GM23248 (cell line): Measurements from ENCODE around the gene NKAIN4. TPM values are rescaled to one million over a fixed set of nuclear protein-coding genes. Genes with fewer than 3 reads are reported as not detected.

Experiments
- DNase-seq: peaks from one replicate; pipeline ENCODE4 v3.0.0-alpha.2; 2015
- H2AFZ ChIP-seq: fragments of 200-600 bp; sonication (generic); 2 replicates; pipeline ENCODE4 v1.6.1; 2016; ENCODE audit warnings: antibody characterized with exemption
- H3F3A ChIP-seq: fragments of 200-600 bp; sonication (generic); 2 replicates; pipeline ENCODE4 v1.6.1; 2016; ENCODE audit warnings: mild to moderate bottlenecking, antibody characterized with exemption, mixed run types; ENCODE audit not compliant: insufficient read depth
- H3K27ac ChIP-seq: fragments of 200-600 bp; sonication (generic); 2 replicates; pipeline ENCODE4 v1.5.1; 2016; ENCODE audit warnings: mild to moderate bottlenecking
- H3K27me3 ChIP-seq: fragments of 200-600 bp; sonication (generic); replicated peaks from 2 replicates; pipeline ENCODE4 v1.6.1; 2016; ENCODE audit warnings: mild to moderate bottlenecking; ENCODE audit not compliant: insufficient read depth
- H3K36me3 ChIP-seq: fragments of 200-600 bp; sonication (generic); 2 replicates; pipeline ENCODE4 v1.6.1; 2016; ENCODE audit warnings: low read depth, mild to moderate bottlenecking
- H3K4me1 ChIP-seq: fragments of 200-600 bp; sonication (generic); 2 replicates; pipeline ENCODE4 v1.6.1; 2016; ENCODE audit warnings: mild to moderate bottlenecking; ENCODE audit not compliant: insufficient read depth
- H3K4me2 ChIP-seq: fragments of 200-600 bp; sonication (generic); one replicate; pipeline ENCODE4 v1.6.1; 2016; ENCODE audit warnings: mild to moderate bottlenecking; ENCODE audit not compliant: unreplicated experiment
- H3K4me3 ChIP-seq: fragments of 200-600 bp; sonication (generic); 2 replicates; pipeline ENCODE4 v1.5.1; 2016; ENCODE audit warnings: mild to moderate bottlenecking
- H3K79me2 ChIP-seq: fragments of 200-600 bp; sonication (generic); 2 replicates; pipeline ENCODE4 v1.6.1; 2016; ENCODE audit warnings: mild to moderate bottlenecking; ENCODE audit not compliant: insufficient read depth
- H3K9ac ChIP-seq: fragments of 200-600 bp; sonication (generic); 2 replicates; pipeline ENCODE4 v1.6.1; 2016; ENCODE audit warnings: mild to moderate bottlenecking
- H3K9me2 ChIP-seq: fragments of 200-600 bp; sonication (generic); 2 replicates; pipeline ENCODE4 v1.6.1; 2016; ENCODE audit warnings: mixed run types, mild to moderate bottlenecking, moderate library complexity; ENCODE audit not compliant: insufficient read depth
- H3K9me3 ChIP-seq: fragments of 200-600 bp; sonication (generic); one replicate; pipeline ENCODE4 v1.6.1; 2017; ENCODE audit warnings: low read depth
- H4K20me1 ChIP-seq: fragments of 200-600 bp; sonication (generic); 2 replicates; pipeline ENCODE4 v1.6.0; 2016; ENCODE audit not compliant: insufficient read depth
- EZH2 ChIP-seq: fragments of 200-600 bp; sonication (generic); IDR thresholded peaks from 2 replicates; pipeline ENCODE4 v1.6.1; 2018; ENCODE audit warnings: antibody characterized with exemption, mild to moderate bottlenecking; ENCODE audit not compliant: insufficient read depth, poor library complexity, severe bottlenecking
- EZH2phosphoT487 ChIP-seq: fragments of 200-600 bp; sonication (generic); IDR thresholded peaks from 2 replicates; pipeline ENCODE4 v1.6.1; 2018; ENCODE audit warnings: antibody characterized with exemption, moderate library complexity, mild to moderate bottlenecking, low read depth; ENCODE audit not compliant: insufficient read depth
- WGBS, 2 experiments: methylation state at CpG; one replicate each; pipeline ENCODE4 v1.1.6; 2015 to 2017; ENCODE audit warnings: low lambda C conversion rate in 2 of 2, low coverage in 1 of 2; ENCODE audit errors: missing lambda C conversion rate in 2 of 2; 5-methylcytosine and 5-hydroxymethylcytosine counted together
- in situ Hi-C: fragments of 300-500 bp; cut with MboI; formaldehyde crosslinking; loops from 2 replicates; pipeline ENCODE4 v1.15.0; 2020
- polyA plus RNA-seq: library from polyadenylated mRNA; unstranded; fragments of >200 nt; fragmentation: Nextera tagmentation; extraction: Ambion mirVana; gene quantifications from 2 replicates; pipeline ENCODE4 v1.2.1, GENCODE V29; 2016
- total RNA-seq: library from RNA; depleted of rRNA; stranded (reverse); fragments of >200 nt; shearing (Covaris generic); gene quantifications from 2 replicates; pipeline ENCODE4 v1.2.3, GENCODE V29; 2014

The NKAIN4 gene
- total and polyA plus RNA-seq, 2 experiments from 2014 or later, result not detected

DNA sequence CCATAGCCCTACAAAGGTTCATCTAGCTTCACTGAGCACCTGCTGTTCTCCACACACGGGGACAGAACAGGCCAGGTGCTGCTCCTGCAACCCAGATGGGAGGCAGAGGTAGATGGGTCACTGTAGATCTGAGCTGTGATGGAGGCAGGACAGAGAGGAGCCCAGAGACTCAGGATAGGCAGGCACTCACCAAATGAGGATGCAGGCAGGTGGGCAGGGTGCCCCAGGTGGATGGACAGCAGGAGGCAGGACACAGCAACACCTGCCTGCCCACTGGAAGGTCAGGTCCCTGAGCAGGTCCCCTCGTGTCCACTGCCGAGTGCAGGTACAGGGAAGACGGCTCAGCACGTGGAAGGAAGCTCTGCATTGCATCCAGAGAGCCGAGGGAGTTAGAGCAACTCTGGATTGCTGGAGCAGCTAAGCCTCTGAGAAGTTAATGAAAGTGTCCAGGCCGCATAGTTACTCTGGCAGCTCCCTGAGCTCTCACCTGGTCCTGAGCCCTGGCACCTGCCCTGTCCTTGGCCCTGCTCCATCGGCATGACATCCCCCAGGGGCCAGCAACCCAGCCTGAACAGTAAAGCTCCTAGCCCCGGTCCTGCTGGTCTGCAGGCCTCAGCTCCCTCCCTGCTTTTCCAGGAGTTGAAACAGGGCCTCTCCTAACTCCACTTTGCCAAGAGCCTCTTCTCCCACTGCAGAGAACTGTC lies 33.4 kb downstream of the NKAIN4 start:
- TF ChIP-seq EZH2phosphoT487, result no peak

DNA sequence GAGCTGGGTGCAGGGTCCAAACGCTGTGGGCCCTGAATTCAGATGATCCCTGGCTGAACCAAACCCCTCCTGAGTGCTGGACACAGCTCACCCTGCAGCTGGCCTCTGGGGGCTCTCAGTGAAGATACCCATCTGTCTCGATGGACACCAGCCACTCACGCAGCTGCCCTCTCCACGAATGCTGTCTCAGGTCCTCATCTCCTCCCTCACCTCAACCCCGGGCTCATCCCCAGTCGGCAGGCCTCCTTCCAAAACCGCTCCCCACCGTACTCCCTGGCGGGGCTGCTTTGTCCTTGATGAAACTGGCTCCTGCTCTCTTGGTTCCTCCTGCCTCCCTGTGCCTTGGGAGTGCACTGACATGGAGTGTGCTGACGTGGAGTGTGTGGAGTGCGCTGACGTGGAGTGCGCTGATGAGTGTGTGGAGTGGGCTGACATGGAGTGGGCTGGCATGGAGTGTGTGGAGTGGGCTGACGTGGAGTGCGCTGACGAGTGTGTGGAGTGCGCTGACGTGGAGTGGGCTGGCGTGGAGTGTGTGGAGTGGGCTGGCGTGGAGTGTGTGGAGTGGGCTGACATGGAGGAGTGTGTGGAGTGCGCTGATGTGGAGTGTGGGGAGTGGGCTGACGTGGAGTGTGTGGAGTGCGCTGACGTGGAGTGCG lies 34.3 kb downstream of the NKAIN4 start:
- H3K9me2 ChIP-seq, result no peaks in the 10 kb centered on the region
- peaks cover 7% of the 10 kb centered on the region for H3K79me2 ChIP-seq
- 53 to 56% methylated on average over 25 of the region's 25 CpGs for WGBS, 2 experiments
- no peaks in the 10 kb centered on the region for H3K9me3 ChIP-seq
- H3F3A ChIP-seq, result no peaks in the 10 kb centered on the region
- in situ Hi-C loops, result no loop called here
- no peak overlapping the region for H3K27ac ChIP-seq
- H3K4me3 ChIP-seq, result no peak overlapping the region
- TF ChIP-seq EZH2phosphoT487 (no peak), EZH2 (no peak)
- 0 out of 2 replicates have a peak, but pooled peaks cover 3% of the 10 kb centered on the region for H3K4me1 ChIP-seq
- H3K4me2 ChIP-seq, result no peak overlapping the region
- no peaks in the 10 kb centered on the region for H3K36me3 ChIP-seq
- no peaks in the 10 kb centered on the region for H4K20me1 ChIP-seq
- H3K27me3 ChIP-seq, result peaks cover 9% of the 10 kb centered on the region; the same call in 1 of the 2 replicates
- H2AFZ ChIP-seq, result no peak overlapping the region
- no peak for DNase-seq
- H3K9ac ChIP-seq, result no peak overlapping the region

More for the DNA sequence above, 33.4 kb downstream of the NKAIN4 start:
- Histone ChIP-seq H2AFZ (no peak overlapping the region), H3K9me3 (no peaks in the 10 kb centered on the region), H3K79me2 (no peaks in the 10 kb centered on the region), H3K36me3 (no peaks in the 10 kb centered on the region), H4K20me1 (no peaks in the 10 kb centered on the region), H3K9ac (no peak overlapping the region), H3K27me3 (peaks cover 9% of the 10 kb centered on the region; the same call in 1 of the 2 replicates), H3K4me3 (no peak overlapping the region), H3K4me1 (0 out of 2 replicates have a peak, but pooled peaks cover 3% of the 10 kb centered on the region), H3K9me2 (no peaks in the 10 kb centered on the region), H3F3A (no peaks in the 10 kb centered on the region), H3K4me2 (no peak overlapping the region), H3K27ac (no peak overlapping the region)
- no peak for DNase-seq
- 19 to 24% methylated on average over 9 of the region's 9 CpGs for WGBS, 2 experiments
- in situ Hi-C loops, result no loop called here

GRCh38 chr20:63219447-63219821 lies 34.8 kb downstream of the NKAIN4 start:
- no peak overlapping the region for H2AFZ ChIP-seq
- H3K27me3 ChIP-seq, result peaks cover 9% of the 10 kb centered on the region; the same call in 1 of the 2 replicates
- TF ChIP-seq EZH2 (no peak), EZH2phosphoT487 (no peak)
- H3K9ac ChIP-seq, result no peak overlapping the region
- no peak overlapping the region for H3K27ac ChIP-seq
- H3K4me3 ChIP-seq, result no peak overlapping the region
- H3K36me3 ChIP-seq, result no peaks in the 10 kb centered on the region
- H3K4me2 ChIP-seq, result no peak overlapping the region
- no peak for DNase-seq
- H3F3A ChIP-seq, result no peaks in the 10 kb centered on the region
- peaks cover 8% of the 10 kb centered on the region for H3K4me1 ChIP-seq
- peaks cover 13% of the 10 kb centered on the region for H3K79me2 ChIP-seq
- no peaks in the 10 kb centered on the region for H3K9me3 ChIP-seq
- in situ Hi-C loops, result no loop called here
- no peaks in the 10 kb centered on the region for H3K9me2 ChIP-seq
- 44 to 48% methylated on average over 8 of the region's 8 CpGs for WGBS, 2 experiments
- H4K20me1 ChIP-seq, result no peaks in the 10 kb centered on the region

DNA sequence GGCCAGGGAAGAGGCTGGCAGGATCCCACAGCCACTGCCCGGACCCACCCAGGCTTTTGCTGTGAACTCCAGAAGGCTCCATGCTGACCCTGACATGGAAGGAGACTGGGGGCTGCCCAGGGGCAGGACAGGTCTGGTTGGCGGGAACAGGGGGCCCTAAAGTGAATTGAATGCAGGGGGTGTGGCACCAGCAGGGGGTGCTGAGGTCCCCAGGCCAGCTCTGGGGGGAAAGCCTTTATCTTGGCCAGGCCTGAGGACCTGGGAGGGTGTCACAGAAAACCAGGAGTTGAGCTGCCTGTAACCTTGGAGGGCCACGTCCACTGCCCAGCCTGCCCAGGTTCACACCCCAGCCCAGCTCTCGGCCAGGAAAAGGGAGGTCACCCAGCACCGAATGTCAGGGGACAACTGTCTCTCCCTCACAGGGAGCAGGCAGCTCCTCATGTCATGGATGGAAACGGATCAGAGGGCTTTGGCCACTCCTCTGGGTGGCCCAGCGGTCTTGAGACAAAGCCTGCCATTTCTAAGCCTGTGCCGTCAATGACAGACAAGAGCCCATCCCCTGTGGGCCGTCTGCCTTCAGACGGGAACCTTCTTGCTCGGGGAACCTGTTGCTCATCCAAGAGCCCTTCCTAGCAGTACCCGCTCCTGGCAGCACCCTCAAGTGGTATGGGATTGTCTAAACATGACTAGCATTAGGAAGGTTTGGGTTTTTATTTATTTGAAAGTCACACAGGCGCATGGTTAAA lies 35.4 kb downstream of the NKAIN4 start:
- Histone ChIP-seq H3F3A (no peaks in the 10 kb centered on the region), H3K36me3 (0 out of 2 replicates have a peak, but pooled peaks cover 4% of the 10 kb centered on the region), H3K9me3 (no peaks in the 10 kb centered on the region), H4K20me1 (no peaks in the 10 kb centered on the region; the same call in 1 of the 2 replicates), H3K27ac (no peak overlapping the region), H3K9ac (no peak overlapping the region), H3K4me3 (no peak overlapping the region), H3K79me2 (peaks cover 19% of the 10 kb centered on the region), H3K27me3 (peaks cover 9% of the 10 kb centered on the region; the same call in 1 of the 2 replicates), H2AFZ (no peak overlapping the region), H3K4me2 (no peak overlapping the region), H3K4me1 (peaks cover 14% of the 10 kb centered on the region), H3K9me2 (no peaks in the 10 kb centered on the region)
- no peak for DNase-seq
- in situ Hi-C loops, result no loop called here
- TF ChIP-seq EZH2 (no peak), EZH2phosphoT487 (no peak)
- WGBS, 2 experiments, result 47 to 51% methylated on average over 12 to 13 of the region's 13 CpGs
